NCI-H82 treated with DMSO at 0.1 percent for 48 hours (cell line): Measurements from ENCODE around the gene MTCH1.

Source experiments
- DNase-seq: peaks from one replicate; lab custom pipeline; 2025; ENCODE audit not compliant: unreplicated experiment; lab: John Stamatoyannopoulos, UW

MTCH1 gene

GRCh38 chr6:36985808-36986703 lies at the start of gene MTCH1:
MTCH1 (minus strand) TSS chr6:36986196; CDS start chr6:36986173, 23 bp downstream.
- DNase-seq = peak; percentile 65

GRCh38 chr6:37033819-37034795 lies 48.1 kb upstream of the MTCH1 start:
- no peak for DNase-seq

- no peak for DNase-seq
Measured at GRCh38 chr6:37033255-37033654, 47.3 kb upstream of the MTCH1 start.

GRCh38 chr6:37032239-37032638 lies 46.2 kb upstream of the MTCH1 start:
- no peak for DNase-seq

GRCh38 chr6:37030599-37030998 lies 44.6 kb upstream of the MTCH1 start:
- no peak for DNase-seq

- no peak for DNase-seq
Measured at GRCh38 chr6:37029249-37029971, 43.4 kb upstream of the MTCH1 start.

- no peak for DNase-seq
Measured at GRCh38 chr6:37027811-37028469, 41.9 kb upstream of the MTCH1 start.

GRCh38 chr6:37027036-37027720 lies 41.2 kb upstream of the MTCH1 start:
- DNase-seq = no peak

- no peak for DNase-seq
Measured at GRCh38 chr6:37025621-37026466, 39.8 kb upstream of the MTCH1 start.

- no peak for DNase-seq
Measured at GRCh38 chr6:37024656-37025337, 38.8 kb upstream of the MTCH1 start.

GRCh38 chr6:37022135-37022863 lies 36.3 kb upstream of the MTCH1 start:
- DNase-seq = no peak

GRCh38 chr6:37021356-37022129 lies 35.5 kb upstream of the MTCH1 start:
- no peak for DNase-seq

GRCh38 chr6:37020812-37021211 lies 34.8 kb upstream of the MTCH1 start:
- no peak for DNase-seq

- DNase-seq = no peak
Measured at GRCh38 chr6:37020381-37020780, 34.4 kb upstream of the MTCH1 start.

GRCh38 chr6:37019065-37019450 lies 33.1 kb upstream of the MTCH1 start:
- no peak for DNase-seq

- peak; percentile 77 for DNase-seq
Measured at GRCh38 chr6:37018198-37019064, 32.4 kb upstream of the MTCH1 start.
